Measurements from ENCODE around the gene NKAPD1.
"Not testable (repeated sequence)": the region's sequence is repeated elsewhere in the genome, so short reads cannot be mapped to it uniquely, and the experiment has no call there.

The NKAPD1 gene

GRCh38 chr11:112044961-112045360 lies 29.1 kb upstream of the NKAPD1 start:
- Histone ChIP-seq H3K27me3 (ENCODE audit: control insufficient read depth in 1 of 2, insufficient read depth in 2 of 2, low read length in 2 of 2) (no peaks in the 10 kb centered on the region), H3K27ac (ENCODE audit: low read length) (no peak overlapping the region), H3K36me3 (ENCODE audit: control insufficient read depth in 2 of 2, insufficient read depth in 2 of 2, low read length in 2 of 2) (peaks cover 8 to 24% of the 10 kb centered on the region in 2 donors)

GRCh38 chr11:112046647-112047046 lies 27.5 kb upstream of the NKAPD1 start:
- not testable (repeated sequence) for H3K9me3 ChIP-seq (ENCODE audit: control insufficient read depth in 2 of 2, low read length in 2 of 2); H3K27me3 ChIP-seq (ENCODE audit: control insufficient read depth in 1 of 2, insufficient read depth in 2 of 2, low read length in 2 of 2); H3K4me1 ChIP-seq (ENCODE audit: control insufficient read depth, insufficient read depth, low read length); H3K9ac ChIP-seq (ENCODE audit: low read length in 2 of 2); H3K4me3 ChIP-seq (ENCODE audit: low read length in 2 of 2); H3K27ac ChIP-seq (ENCODE audit: low read length)
- peaks cover 10 to 23% of the 10 kb centered on the region in 2 donors for H3K36me3 ChIP-seq (ENCODE audit: control insufficient read depth in 2 of 2, insufficient read depth in 2 of 2, low read length in 2 of 2)

More at GRCh38 chr11:112044961-112045360, 29.1 kb upstream of the NKAPD1 start:
- Histone ChIP-seq H3K9me3 (ENCODE audit: control insufficient read depth in 2 of 2, low read length in 2 of 2) (no peaks in the 10 kb centered on the region), H3K4me1 (ENCODE audit: control insufficient read depth, insufficient read depth, low read length) (no peaks in the 10 kb centered on the region), H3K9ac (ENCODE audit: low read length in 2 of 2) (no peak overlapping the region), H3K4me3 (ENCODE audit: low read length in 2 of 2) (no peak overlapping the region)

GRCh38 chr11:112048256-112048655 lies 25.8 kb upstream of the NKAPD1 start:
- H3K27ac ChIP-seq (ENCODE audit: low read length): not testable (repeated sequence)

GRCh38 chr11:112049777-112050176 lies 24.3 kb upstream of the NKAPD1 start:
- no peak overlapping the region for H3K4me3 ChIP-seq (ENCODE audit: low read length in 2 of 2)
- no peak overlapping the region for H3K9ac ChIP-seq (ENCODE audit: low read length in 2 of 2)
- H3K9me3 ChIP-seq (ENCODE audit: control insufficient read depth in 2 of 2, low read length in 2 of 2): no peaks in the 10 kb centered on the region
- no peak overlapping the region for H3K27ac ChIP-seq (ENCODE audit: low read length)
- peaks cover 25 to 27% of the 10 kb centered on the region in 2 donors for H3K36me3 ChIP-seq (ENCODE audit: control insufficient read depth in 2 of 2, insufficient read depth in 2 of 2, low read length in 2 of 2)
- no peaks in the 10 kb centered on the region for H3K27me3 ChIP-seq (ENCODE audit: control insufficient read depth in 1 of 2, insufficient read depth in 2 of 2, low read length in 2 of 2)
- no peaks in the 10 kb centered on the region for H3K4me1 ChIP-seq (ENCODE audit: control insufficient read depth, insufficient read depth, low read length)

More at GRCh38 chr11:112048256-112048655, 25.8 kb upstream of the NKAPD1 start:
- not testable (repeated sequence) for H3K27me3 ChIP-seq (ENCODE audit: control insufficient read depth in 1 of 2, insufficient read depth in 2 of 2, low read length in 2 of 2); H3K9me3 ChIP-seq (ENCODE audit: control insufficient read depth in 2 of 2, low read length in 2 of 2); H3K9ac ChIP-seq (ENCODE audit: low read length in 2 of 2); H3K4me3 ChIP-seq (ENCODE audit: low read length in 2 of 2); H3K4me1 ChIP-seq (ENCODE audit: control insufficient read depth, insufficient read depth, low read length)
- H3K36me3 ChIP-seq (ENCODE audit: control insufficient read depth in 2 of 2, insufficient read depth in 2 of 2, low read length in 2 of 2): peaks cover 22 to 29% of the 10 kb centered on the region in 2 donors

- peaks cover 19 to 20% of the 10 kb centered on the region in 2 donors for H3K36me3 ChIP-seq (ENCODE audit: control insufficient read depth in 2 of 2, insufficient read depth in 2 of 2, low read length in 2 of 2)
- no peak overlapping the region for H3K4me3 ChIP-seq (ENCODE audit: low read length in 2 of 2)
- H3K9ac ChIP-seq (ENCODE audit: low read length in 2 of 2): no peak overlapping the region
- no peaks in the 10 kb centered on the region for H3K27me3 ChIP-seq (ENCODE audit: control insufficient read depth in 1 of 2, insufficient read depth in 2 of 2, low read length in 2 of 2)
- no peaks in the 10 kb centered on the region for H3K4me1 ChIP-seq (ENCODE audit: control insufficient read depth, insufficient read depth, low read length)
- no peaks in the 10 kb centered on the region for H3K9me3 ChIP-seq (ENCODE audit: control insufficient read depth in 2 of 2, low read length in 2 of 2)
- H3K27ac ChIP-seq (ENCODE audit: low read length): no peak overlapping the region
Measured at GRCh38 chr11:112050721-112051120, 23.4 kb upstream of the NKAPD1 start.

GRCh38 chr11:112051768-112052167 lies 22.3 kb upstream of the NKAPD1 start:
- peaks cover 20% of the 10 kb centered on the region in 2 donors for H3K36me3 ChIP-seq (ENCODE audit: control insufficient read depth in 2 of 2, insufficient read depth in 2 of 2, low read length in 2 of 2)
- H3K27me3 ChIP-seq (ENCODE audit: control insufficient read depth in 1 of 2, insufficient read depth in 2 of 2, low read length in 2 of 2): no peaks in the 10 kb centered on the region
- no peaks in the 10 kb centered on the region for H3K9me3 ChIP-seq (ENCODE audit: control insufficient read depth in 2 of 2, low read length in 2 of 2)
- H3K27ac ChIP-seq (ENCODE audit: low read length): no peak overlapping the region
- no peaks in the 10 kb centered on the region for H3K4me1 ChIP-seq (ENCODE audit: control insufficient read depth, insufficient read depth, low read length)
- no peak overlapping the region for H3K9ac ChIP-seq (ENCODE audit: low read length in 2 of 2)
- no peak overlapping the region for H3K4me3 ChIP-seq (ENCODE audit: low read length in 2 of 2)

- no peak overlapping the region for H3K27ac ChIP-seq (ENCODE audit: low read length)
- H3K9ac ChIP-seq (ENCODE audit: low read length in 2 of 2): no peak overlapping the region
- no peaks in the 10 kb centered on the region for H3K4me1 ChIP-seq (ENCODE audit: control insufficient read depth, insufficient read depth, low read length)
- no peak overlapping the region for H3K4me3 ChIP-seq (ENCODE audit: low read length in 2 of 2)
- H3K9me3 ChIP-seq (ENCODE audit: control insufficient read depth in 2 of 2, low read length in 2 of 2): no peaks in the 10 kb centered on the region
- no peaks in the 10 kb centered on the region for H3K27me3 ChIP-seq (ENCODE audit: control insufficient read depth in 1 of 2, insufficient read depth in 2 of 2, low read length in 2 of 2)
- H3K36me3 ChIP-seq (ENCODE audit: control insufficient read depth in 2 of 2, insufficient read depth in 2 of 2, low read length in 2 of 2): peaks cover 17 to 25% of the 10 kb centered on the region in 2 donors
Measured at GRCh38 chr11:112057170-112057569, 16.9 kb upstream of the NKAPD1 start.

GRCh38 chr11:112058103-112058502 lies 16.0 kb upstream of the NKAPD1 start:
- no peak overlapping the region for H3K27ac ChIP-seq (ENCODE audit: low read length)
- peaks cover 17 to 24% of the 10 kb centered on the region in 2 donors for H3K36me3 ChIP-seq (ENCODE audit: control insufficient read depth in 2 of 2, insufficient read depth in 2 of 2, low read length in 2 of 2)
- no peaks in the 10 kb centered on the region for H3K9me3 ChIP-seq (ENCODE audit: control insufficient read depth in 2 of 2, low read length in 2 of 2)
- no peaks in the 10 kb centered on the region for H3K27me3 ChIP-seq (ENCODE audit: control insufficient read depth in 1 of 2, insufficient read depth in 2 of 2, low read length in 2 of 2)
- H3K9ac ChIP-seq (ENCODE audit: low read length in 2 of 2): no peak overlapping the region
- H3K4me3 ChIP-seq (ENCODE audit: low read length in 2 of 2): no peak overlapping the region
- no peaks in the 10 kb centered on the region for H3K4me1 ChIP-seq (ENCODE audit: control insufficient read depth, insufficient read depth, low read length)

- Histone ChIP-seq H3K4me1 (ENCODE audit: control insufficient read depth, insufficient read depth, low read length) (no peaks in the 10 kb centered on the region), H3K27ac (ENCODE audit: low read length) (no peak overlapping the region), H3K9ac (ENCODE audit: low read length in 2 of 2) (no peak overlapping the region), H3K36me3 (ENCODE audit: control insufficient read depth in 2 of 2, insufficient read depth in 2 of 2, low read length in 2 of 2) (peaks cover 7 to 20% of the 10 kb centered on the region in 2 donors), H3K4me3 (ENCODE audit: low read length in 2 of 2) (no peak overlapping the region), H3K9me3 (ENCODE audit: control insufficient read depth in 2 of 2, low read length in 2 of 2) (no peaks in the 10 kb centered on the region), H3K27me3 (ENCODE audit: control insufficient read depth in 1 of 2, insufficient read depth in 2 of 2, low read length in 2 of 2) (no peaks in the 10 kb centered on the region)
Measured at GRCh38 chr11:112062923-112063322, 11.2 kb upstream of the NKAPD1 start.

- no peak overlapping the region for H3K9ac ChIP-seq (ENCODE audit: low read length in 2 of 2)
- no peaks in the 10 kb centered on the region for H3K9me3 ChIP-seq (ENCODE audit: control insufficient read depth in 2 of 2, low read length in 2 of 2)
- peaks cover 27 to 39% of the 10 kb centered on the region in 2 donors for H3K36me3 ChIP-seq (ENCODE audit: control insufficient read depth in 2 of 2, insufficient read depth in 2 of 2, low read length in 2 of 2)
- peaks cover 7% of the 10 kb centered on the region for H3K4me1 ChIP-seq (ENCODE audit: control insufficient read depth, insufficient read depth, low read length)
- no peak overlapping the region for H3K27ac ChIP-seq (ENCODE audit: low read length)
- H3K27me3 ChIP-seq (ENCODE audit: control insufficient read depth in 1 of 2, insufficient read depth in 2 of 2, low read length in 2 of 2): no peaks in the 10 kb centered on the region
- H3K4me3 ChIP-seq (ENCODE audit: low read length in 2 of 2): no peak overlapping the region
Measured at GRCh38 chr11:112082729-112083128, 8.6 kb downstream of the NKAPD1 start.

GRCh38 chr11:112085822-112086421 lies 11.8 kb downstream of the NKAPD1 start:
- H3K4me3 ChIP-seq (ENCODE audit: low read length in 2 of 2): peak overlapping the region; percentile 99 to 100
- H3K9me3 ChIP-seq (ENCODE audit: control insufficient read depth in 2 of 2, low read length in 2 of 2): no peaks in the 10 kb centered on the region
- H3K9ac ChIP-seq (ENCODE audit: low read length in 2 of 2): peak overlapping the region; percentile 98 to 99
- H3K36me3 ChIP-seq (ENCODE audit: control insufficient read depth in 2 of 2, insufficient read depth in 2 of 2, low read length in 2 of 2): peaks cover 28 to 30% of the 10 kb centered on the region in 2 donors
- H3K27ac ChIP-seq (ENCODE audit: low read length): peak overlapping the region; percentile 76
- peaks cover 16% of the 10 kb centered on the region for H3K4me1 ChIP-seq (ENCODE audit: control insufficient read depth, insufficient read depth, low read length)
- H3K27me3 ChIP-seq (ENCODE audit: control insufficient read depth in 1 of 2, insufficient read depth in 2 of 2, low read length in 2 of 2): no peaks in the 10 kb centered on the region
